SU-DHL-6 (cell line): Measurements from ENCODE around the gene CRMP1.
"Not testable (repeated sequence)": the region's sequence is repeated elsewhere in the genome, so short reads cannot be mapped to it uniquely, and the experiment has no call there.

Experiments used
- H2AFZ ChIP-seq: fragments of 200-600 bp; sonication (generic); 2 replicates; pipeline ENCODE4 v1.6.1; 2014; ENCODE audit warnings: low read depth, mild to moderate bottlenecking, moderate library complexity, mixed read lengths, antibody characterized with exemption, low read length; ENCODE audit not compliant: severe bottlenecking
- H3F3A ChIP-seq: fragments of 200-600 bp; shearing (Covaris generic); 2 replicates; pipeline ENCODE4 v1.6.0; 2016; ENCODE audit warnings: antibody characterized with exemption, mild to moderate bottlenecking; ENCODE audit not compliant: insufficient read depth
- H3K27ac ChIP-seq: fragments of 200-600 bp; sonication (generic); 2 replicates; pipeline ENCODE4 v1.5.1; 2016; ENCODE audit warnings: low read depth, mild to moderate bottlenecking, low read length, moderate library complexity, mixed read lengths
- H3K27me3 ChIP-seq: fragments of 200-600 bp; sonication (generic), shearing (Covaris generic); 2 replicates; pipeline ENCODE4 v1.6.0; 2014; ENCODE audit warnings: mild to moderate bottlenecking, low read length
- H3K36me3 ChIP-seq: fragments of 200-600 bp; sonication (generic); 2 replicates; pipeline ENCODE4 v1.6.1; 2014; ENCODE audit warnings: mild to moderate bottlenecking, low read length, mixed read lengths
- H3K4me2 ChIP-seq: fragments of 300-600, 200-600 bp; shearing (Covaris generic), sonication (generic); 2 replicates; pipeline ENCODE4 v1.6.0; 2014; ENCODE audit warnings: low read length, low read depth, mild to moderate bottlenecking; ENCODE audit not compliant: poor library complexity, severe bottlenecking
- H3K4me3 ChIP-seq: fragments of 200-600 bp; sonication (generic); 2 replicates; pipeline ENCODE4 v1.5.1; 2014; ENCODE audit warnings: antibody characterized with exemption, low read length, mild to moderate bottlenecking, mixed read lengths; ENCODE audit not compliant: insufficient read depth, poor library complexity, severe bottlenecking
- H3K79me2 ChIP-seq: fragments of 200-600 bp; sonication (generic); 2 replicates; pipeline ENCODE4 v1.6.1; 2014; ENCODE audit warnings: mild to moderate bottlenecking, low read length, moderate library complexity; ENCODE audit not compliant: insufficient read depth
- H3K9ac ChIP-seq: fragments of 200-600 bp; sonication (generic); 2 replicates; pipeline ENCODE4 v1.7.0; 2014; ENCODE audit warnings: mild to moderate bottlenecking, low read length
- H3K9me2 ChIP-seq: fragments of 200-600 bp; sonication (generic); replicated peaks from 2 replicates; pipeline ENCODE4 v1.6.1; 2014; ENCODE audit warnings: low read length; ENCODE audit not compliant: insufficient read depth
- H3K9me3 ChIP-seq: fragments of 200-600 bp; sonication (generic); 2 replicates; pipeline ENCODE4 v1.6.1; 2014; ENCODE audit warnings: low read length, mixed read lengths; ENCODE audit not compliant: insufficient read depth
- H4K20me1 ChIP-seq: fragments of 200-600 bp; sonication (generic); 2 replicates; pipeline ENCODE4 v1.6.1; 2014; ENCODE audit warnings: low read depth, mild to moderate bottlenecking, antibody characterized with exemption, low read length, moderate library complexity, mixed read lengths
- CTCF ChIP-seq: fragments of 200-600 bp; sonication (generic); IDR thresholded peaks from one replicate; pipeline ENCODE4 v1.5.1; 2017; ENCODE audit warnings: antibody characterized with exemption, mild to moderate bottlenecking, low read length, moderate library complexity; ENCODE audit not compliant: insufficient read depth, poor library complexity, severe bottlenecking
- EZH2phosphoT487 ChIP-seq: fragments of 200-600 bp; sonication (generic), shearing (Covaris generic); conservative IDR thresholded peaks from 2 replicates; pipeline ENCODE4 v1.6.1; 2018; ENCODE audit warnings: mild to moderate bottlenecking, antibody characterized with exemption, low read length, moderate library complexity, mixed read lengths

Gene CRMP1

GRCh38 chr4:5863461-5864113 lies 29.3 kb downstream of the CRMP1 start:
- TF ChIP-seq CTCF (no peak), EZH2phosphoT487 (no peak)
- H3K9me3 ChIP-seq, result no peaks in the 10 kb centered on the region
- H4K20me1 ChIP-seq, result no peaks in the 10 kb centered on the region
- H3K9me2 ChIP-seq, result no peaks in the 10 kb centered on the region
- H3K4me3 ChIP-seq, result no peak overlapping the region
- no peaks in the 10 kb centered on the region for H3K79me2 ChIP-seq
- no peak overlapping the region for H3K4me2 ChIP-seq
- no peak overlapping the region for H3K9ac ChIP-seq
- H3K36me3 ChIP-seq, result no peaks in the 10 kb centered on the region
- no peaks in the 10 kb centered on the region for H3K27me3 ChIP-seq
- H2AFZ ChIP-seq, result no peak overlapping the region
- H3K27ac ChIP-seq, result no peak overlapping the region
- no peaks in the 10 kb centered on the region for H3F3A ChIP-seq

- Histone ChIP-seq H3K4me3 (no peak overlapping the region), H3K27ac (no peak overlapping the region), H3K9me2 (no peaks in the 10 kb centered on the region), H2AFZ (no peak overlapping the region), H3K9ac (no peak overlapping the region), H3K4me2 (no peak overlapping the region), H3K9me3 (no peaks in the 10 kb centered on the region), H4K20me1 (no peaks in the 10 kb centered on the region), H3K36me3 (no peaks in the 10 kb centered on the region), H3K27me3 (no peaks in the 10 kb centered on the region), H3K79me2 (no peaks in the 10 kb centered on the region), H3F3A (no peaks in the 10 kb centered on the region)
- no peak for TF ChIP-seq EZH2phosphoT487
- TF ChIP-seq CTCF, result no peak
These were observed 34.7 kb downstream of the CRMP1 start for GRCh38 chr4:5858020-5858769.

- Histone ChIP-seq H2AFZ (no peak overlapping the region), H3K27ac (no peak overlapping the region), H3K4me3 (no peak overlapping the region), H3K4me2 (no peak overlapping the region), H3K9me3 (no peaks in the 10 kb centered on the region), H3K27me3 (no peaks in the 10 kb centered on the region), H4K20me1 (no peaks in the 10 kb centered on the region), H3K36me3 (no peaks in the 10 kb centered on the region), H3K79me2 (no peaks in the 10 kb centered on the region), H3K9ac (no peak overlapping the region), H3K9me2 (no peaks in the 10 kb centered on the region), H3F3A (no peaks in the 10 kb centered on the region)
- TF ChIP-seq CTCF, result no peak
- TF ChIP-seq EZH2phosphoT487, result no peak
These were observed 35.7 kb downstream of the CRMP1 start for GRCh38 chr4:5857199-5857598.

- H3F3A ChIP-seq, H3K79me2 ChIP-seq, H3K27me3 ChIP-seq, H4K20me1 ChIP-seq, H3K9me2 ChIP-seq, H3K9me3 ChIP-seq, H3K9ac ChIP-seq, H3K4me3 ChIP-seq, H2AFZ ChIP-seq, H3K36me3 ChIP-seq, H3K27ac ChIP-seq, H3K4me2 ChIP-seq: not testable (repeated sequence)
These were observed 36.5 kb downstream of the CRMP1 start for GRCh38 chr4:5856362-5856761.
